ENCODE data around the gene IKBKE.

The IKBKE gene

DNA sequence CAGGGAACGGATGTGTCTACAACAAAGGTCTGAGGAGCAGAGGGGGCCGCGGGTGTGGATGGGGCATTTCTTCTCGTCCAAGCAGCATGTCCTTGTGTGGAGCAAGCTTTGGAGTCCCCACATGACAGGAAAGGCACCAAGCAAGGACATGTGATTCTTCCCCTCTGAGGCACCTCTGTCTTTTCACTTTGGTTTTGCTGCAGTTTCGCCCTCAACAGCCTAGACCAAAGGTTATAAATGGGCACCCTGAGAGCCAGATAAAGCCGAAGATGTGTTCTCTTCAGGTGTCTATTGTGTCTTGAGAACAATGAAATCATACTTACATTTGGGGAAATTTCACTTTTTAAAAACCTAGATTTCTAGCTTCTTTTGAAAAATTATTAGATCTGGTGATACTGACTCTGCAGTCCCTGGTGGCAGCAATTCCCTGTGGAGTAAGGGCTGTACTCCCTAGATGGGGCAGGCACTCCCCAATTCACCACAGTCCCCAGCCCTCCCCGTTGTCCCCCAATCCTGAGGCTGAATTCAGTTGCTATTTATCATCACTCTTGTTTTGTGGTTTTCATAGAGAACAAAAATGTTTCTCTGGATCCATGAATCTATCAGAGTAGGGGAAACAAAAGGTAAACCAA lies 28.8 kb upstream of the IKBKE start:
- H3K36me3 ChIP-seq: peaks cover 100% of the 10 kb centered on the region
- no peak overlapping the region for H3K27ac ChIP-seq
- no peak for TF ChIP-seq Cebpa-rat (IDR thresholded peaks at IDR 0.05)
- H3K4me3 ChIP-seq: no peak overlapping the region
- H3K4me1 ChIP-seq: no peaks in the 10 kb centered on the region
- no peak overlapping the region for H3K9ac ChIP-seq
- no peaks in the 10 kb centered on the region for H4K20me1 ChIP-seq
- H3K27me3 ChIP-seq: no peaks in the 10 kb centered on the region
- no peak overlapping the region for H3K4me2 ChIP-seq
- H3K9me3 ChIP-seq: no peaks in the 10 kb centered on the region

DNA sequence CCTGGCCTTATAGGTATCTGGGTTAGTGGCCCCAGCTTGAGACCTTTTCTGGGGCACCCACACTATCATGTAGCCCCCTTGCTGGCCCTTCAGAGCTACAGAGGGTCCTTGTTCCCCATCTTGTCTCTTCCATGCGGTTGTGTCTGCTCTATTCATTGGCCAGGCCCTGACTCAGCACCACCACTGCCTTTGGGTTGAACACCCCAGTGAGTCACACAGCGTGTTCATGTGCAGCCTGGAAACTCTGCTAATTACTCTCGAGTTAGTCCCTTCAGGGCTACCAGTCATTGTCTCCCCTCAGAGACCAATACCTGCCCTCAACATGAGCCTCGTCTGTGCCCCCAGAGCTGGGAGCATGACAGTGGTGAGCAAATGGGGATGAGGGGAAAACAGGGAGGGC lies 28.2 kb upstream of the IKBKE start:
- H3K27ac ChIP-seq: no peak overlapping the region
- H3K4me1 ChIP-seq: no peaks in the 10 kb centered on the region
- H3K36me3 ChIP-seq: peaks cover 100% of the 10 kb centered on the region
- no peak overlapping the region for H3K9ac ChIP-seq
- H4K20me1 ChIP-seq: no peaks in the 10 kb centered on the region
- no peaks in the 10 kb centered on the region for H3K9me3 ChIP-seq
- no peak for TF ChIP-seq Cebpa-rat (IDR thresholded peaks at IDR 0.05)
- no peak overlapping the region for H3K4me2 ChIP-seq
- no peak overlapping the region for H3K4me3 ChIP-seq
- no peaks in the 10 kb centered on the region for H3K27me3 ChIP-seq

DNA sequence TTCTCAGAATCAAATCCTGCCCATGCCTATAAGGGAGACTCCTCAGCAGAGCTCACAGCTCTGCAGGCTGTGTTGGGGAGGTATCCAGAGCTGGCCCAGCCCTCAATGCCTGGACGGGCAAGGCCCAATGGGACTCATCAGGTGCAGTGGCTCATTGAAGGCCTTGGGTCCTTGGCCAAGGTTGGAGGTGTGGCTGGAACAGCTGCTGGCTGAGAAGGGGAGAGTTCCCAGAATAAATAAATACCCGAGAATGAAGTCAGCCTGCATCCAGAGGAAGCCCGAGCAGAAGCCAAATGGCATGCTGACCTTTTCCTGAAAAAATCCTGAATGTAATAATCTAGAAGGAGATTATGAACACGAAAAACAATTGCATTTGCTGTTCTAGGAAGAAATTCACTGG lies 25.2 kb upstream of the IKBKE start:
- Histone ChIP-seq H3K4me2 (no peak overlapping the region), H3K27ac (no peak overlapping the region), H3K9ac (no peak overlapping the region), H3K4me1 (no peaks in the 10 kb centered on the region), H3K9me3 (no peaks in the 10 kb centered on the region), H3K4me3 (no peak overlapping the region), H3K27me3 (no peaks in the 10 kb centered on the region), H4K20me1 (no peaks in the 10 kb centered on the region), H3K36me3 (peaks cover 100% of the 10 kb centered on the region)
- no peak for TF ChIP-seq Cebpa-rat (IDR thresholded peaks at IDR 0.05)

DNA sequence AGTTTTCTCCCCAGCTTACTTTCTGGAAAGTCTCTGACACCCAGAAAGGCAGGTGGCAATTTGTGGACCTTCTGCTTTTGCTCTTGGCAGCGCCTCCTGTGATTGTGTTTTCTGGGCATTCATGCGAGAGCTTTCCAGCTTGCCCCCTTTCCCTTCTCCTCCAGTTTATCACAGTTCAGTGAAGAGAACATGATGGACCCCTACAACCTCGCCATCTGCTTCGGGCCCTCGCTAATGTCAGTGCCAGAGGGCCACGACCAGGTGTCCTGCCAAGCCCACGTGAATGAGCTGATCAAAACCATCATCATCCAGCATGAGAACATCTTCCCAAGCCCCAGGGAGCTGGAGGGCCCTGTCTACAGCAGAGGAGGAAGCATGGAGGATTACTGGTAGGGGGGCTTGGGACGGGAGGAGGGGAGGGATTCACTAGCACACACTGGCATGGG lies 24.3 kb upstream of the IKBKE start:
- no peak for TF ChIP-seq Cebpa-rat (IDR thresholded peaks at IDR 0.05)
- H3K4me1 ChIP-seq: no peaks in the 10 kb centered on the region
- H3K4me3 ChIP-seq: no peak overlapping the region
- no peaks in the 10 kb centered on the region for H3K9me3 ChIP-seq
- H3K9ac ChIP-seq: no peak overlapping the region
- no peaks in the 10 kb centered on the region for H4K20me1 ChIP-seq
- peaks cover 100% of the 10 kb centered on the region for H3K36me3 ChIP-seq
- no peak overlapping the region for H3K4me2 ChIP-seq
- no peak overlapping the region for H3K27ac ChIP-seq
- H3K27me3 ChIP-seq: no peaks in the 10 kb centered on the region

DNA sequence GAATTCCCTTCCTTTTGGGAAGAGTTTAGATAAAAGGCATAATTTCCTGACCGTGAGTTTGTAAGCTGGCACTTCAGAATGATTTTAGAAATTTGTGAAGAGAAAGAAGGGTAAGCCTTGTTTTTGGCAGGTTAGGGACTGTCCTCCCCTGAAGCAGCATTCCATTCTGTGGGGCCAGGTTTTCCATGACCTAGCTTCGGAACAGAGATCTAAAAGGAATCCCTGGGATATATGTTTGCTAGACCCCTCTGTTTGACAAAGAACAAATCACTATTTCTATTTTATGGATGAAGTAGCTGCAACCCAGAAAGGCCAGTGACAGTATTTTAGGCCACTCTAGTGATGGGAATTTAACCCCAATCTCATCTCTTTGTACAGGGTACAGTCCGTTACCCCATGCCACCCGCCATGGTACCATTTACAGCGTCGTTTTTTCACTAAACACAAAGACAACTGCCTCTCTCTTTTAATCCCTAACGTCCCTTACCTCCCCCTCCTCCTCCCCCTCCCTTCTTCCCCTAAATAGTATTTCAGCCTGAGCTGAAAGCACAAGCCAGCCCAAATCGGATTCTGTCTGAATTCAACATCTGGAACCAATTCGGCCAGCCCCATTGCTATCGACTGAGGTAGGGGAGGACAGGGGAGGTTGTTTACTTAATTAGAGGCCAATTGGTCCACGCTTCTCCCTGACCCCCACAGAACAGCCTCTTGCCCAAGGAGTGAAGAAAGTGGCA lies 23.4 kb upstream of the IKBKE start:
- peaks cover 100% of the 10 kb centered on the region for H3K36me3 ChIP-seq
- no peak overlapping the region for H3K4me3 ChIP-seq
- H3K9me3 ChIP-seq: no peaks in the 10 kb centered on the region
- TF ChIP-seq Cebpa-rat (IDR thresholded peaks at IDR 0.05): no peak
- H3K4me2 ChIP-seq: no peak overlapping the region
- no peak overlapping the region for H3K9ac ChIP-seq
- no peaks in the 10 kb centered on the region for H4K20me1 ChIP-seq
- H3K4me1 ChIP-seq: no peaks in the 10 kb centered on the region
- no peak overlapping the region for H3K27ac ChIP-seq
- H3K27me3 ChIP-seq: no peaks in the 10 kb centered on the region

DNA sequence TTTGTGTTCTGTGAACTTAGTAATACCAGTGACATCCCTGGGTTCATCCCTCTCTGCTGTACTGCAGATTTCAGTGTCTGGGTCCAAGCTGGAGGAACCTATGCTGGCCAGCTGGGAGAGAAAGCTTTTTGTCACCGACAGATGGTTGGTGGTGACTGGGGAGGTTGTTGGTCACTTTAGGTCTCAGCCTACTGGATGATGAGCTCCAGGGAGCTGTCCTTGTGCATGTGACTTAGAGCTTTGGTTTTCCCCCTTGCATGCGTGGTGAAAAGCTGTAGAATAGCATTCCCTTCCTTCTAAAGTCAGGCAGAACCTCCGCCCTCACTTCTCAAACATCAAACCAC lies 22.9 kb upstream of the IKBKE start:
- Histone ChIP-seq H3K27me3 (no peaks in the 10 kb centered on the region), H3K4me3 (no peak overlapping the region), H3K36me3 (peaks cover 99% of the 10 kb centered on the region), H3K4me2 (no peak overlapping the region), H3K27ac (no peak overlapping the region), H3K4me1 (no peaks in the 10 kb centered on the region), H3K9ac (no peak overlapping the region), H4K20me1 (no peaks in the 10 kb centered on the region), H3K9me3 (no peaks in the 10 kb centered on the region)
- TF ChIP-seq Cebpa-rat (IDR thresholded peaks at IDR 0.05): no peak

DNA sequence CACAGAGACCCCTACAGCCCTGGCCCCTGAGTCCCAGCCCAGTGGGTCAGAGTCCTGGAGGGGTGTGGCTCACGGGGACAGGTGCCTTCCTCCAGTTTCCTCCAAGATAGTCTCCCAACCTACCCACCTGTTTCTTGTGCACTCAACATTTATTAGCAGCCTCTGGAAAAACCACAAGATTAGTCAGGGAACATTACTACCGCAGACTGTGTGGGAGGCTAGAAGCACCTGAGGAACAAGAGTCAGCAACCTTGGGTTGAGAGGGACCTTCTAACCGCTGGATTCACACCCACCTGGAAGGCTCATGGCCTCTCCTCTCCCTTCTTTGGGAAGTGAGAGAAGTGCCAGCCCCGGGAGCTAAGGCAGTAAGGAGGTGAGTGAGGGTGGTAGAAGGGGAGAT lies 22.5 kb upstream of the IKBKE start:
- H3K4me2 ChIP-seq: no peak overlapping the region
- no peaks in the 10 kb centered on the region for H3K4me1 ChIP-seq
- no peak overlapping the region for H3K27ac ChIP-seq
- H4K20me1 ChIP-seq: no peaks in the 10 kb centered on the region
- H3K27me3 ChIP-seq: no peaks in the 10 kb centered on the region
- TF ChIP-seq Cebpa-rat (IDR thresholded peaks at IDR 0.05): no peak
- peaks cover 99% of the 10 kb centered on the region for H3K36me3 ChIP-seq
- H3K9me3 ChIP-seq: no peaks in the 10 kb centered on the region
- no peak overlapping the region for H3K9ac ChIP-seq
- H3K4me3 ChIP-seq: no peak overlapping the region

DNA sequence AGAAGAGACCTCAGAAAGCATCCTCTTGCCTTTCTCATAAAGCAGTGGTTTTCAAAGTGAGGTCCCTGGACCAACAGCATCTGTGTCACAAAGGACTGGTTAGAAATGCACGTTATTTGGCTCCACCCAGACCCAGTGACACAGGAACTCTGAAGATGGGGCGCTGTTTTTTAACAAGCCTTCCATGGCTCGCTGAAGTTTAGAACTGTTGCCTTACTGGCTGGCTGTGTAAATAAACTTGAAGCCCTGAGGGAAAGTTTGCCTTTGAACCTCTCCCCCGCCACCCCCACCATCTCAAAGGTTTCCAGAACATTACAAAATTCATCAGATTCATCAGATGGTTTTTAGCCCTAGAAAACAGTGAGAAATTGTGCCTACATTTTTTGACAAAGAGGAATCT lies 21.8 kb upstream of the IKBKE start:
- no peak for TF ChIP-seq Cebpa-rat (IDR thresholded peaks at IDR 0.05)
- H3K9me3 ChIP-seq: no peaks in the 10 kb centered on the region
- H3K4me2 ChIP-seq: no peak overlapping the region
- H3K36me3 ChIP-seq: peaks cover 99% of the 10 kb centered on the region
- H3K9ac ChIP-seq: no peak overlapping the region
- no peaks in the 10 kb centered on the region for H4K20me1 ChIP-seq
- no peak overlapping the region for H3K4me3 ChIP-seq
- no peak overlapping the region for H3K27ac ChIP-seq
- no peaks in the 10 kb centered on the region for H3K27me3 ChIP-seq
- no peaks in the 10 kb centered on the region for H3K4me1 ChIP-seq

DNA sequence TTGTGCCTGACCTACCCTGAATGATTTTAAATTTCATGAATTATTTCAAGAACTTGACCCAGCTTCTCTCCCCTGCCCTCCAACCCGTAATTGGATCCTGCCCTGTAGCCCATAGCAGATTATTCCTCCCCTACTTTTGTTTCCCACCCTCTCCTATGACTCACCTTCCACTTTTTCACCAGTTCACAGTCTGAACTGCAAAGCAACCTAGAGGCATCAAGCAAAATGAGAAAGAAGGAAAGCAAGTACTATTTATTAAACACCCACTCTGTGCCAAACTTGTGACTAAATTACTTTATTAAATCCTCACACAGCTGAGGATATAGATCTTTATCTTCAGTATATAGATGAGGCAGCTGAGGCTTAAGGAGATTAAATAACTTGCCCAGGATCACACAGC lies 20.7 kb upstream of the IKBKE start:
- Histone ChIP-seq H3K9me3 (no peaks in the 10 kb centered on the region), H3K36me3 (peaks cover 99% of the 10 kb centered on the region), H3K4me3 (no peak overlapping the region), H3K4me2 (no peak overlapping the region), H3K9ac (no peak overlapping the region), H3K27me3 (no peaks in the 10 kb centered on the region), H4K20me1 (no peaks in the 10 kb centered on the region), H3K27ac (no peak overlapping the region), H3K4me1 (no peaks in the 10 kb centered on the region)
- TF ChIP-seq Cebpa-rat (IDR thresholded peaks at IDR 0.05): no peak

DNA sequence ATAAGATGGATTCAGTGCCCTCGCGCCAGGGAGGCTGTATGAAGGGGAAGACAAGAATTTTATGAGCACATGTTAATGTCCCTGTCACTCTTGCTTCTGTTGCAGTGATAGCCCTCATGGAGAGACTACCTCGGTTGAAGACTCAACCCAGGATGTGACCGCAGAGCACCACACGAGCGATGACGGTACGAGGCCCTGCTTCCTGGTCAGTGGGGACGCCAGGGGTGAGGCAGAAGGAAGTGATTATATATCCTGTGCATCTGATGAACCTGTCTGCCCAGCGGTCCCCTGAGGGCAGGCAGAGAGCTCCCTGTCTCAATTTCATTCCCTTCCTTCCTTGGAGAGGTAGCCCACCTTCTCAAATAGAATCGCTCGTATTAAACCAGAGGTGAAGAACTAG lies 20.0 kb upstream of the IKBKE start:
- H4K20me1 ChIP-seq: no peaks in the 10 kb centered on the region
- peaks cover under 1% of the 10 kb centered on the region; the same call in 1 of the 2 replicates for H3K4me1 ChIP-seq
- no peak overlapping the region for H3K27ac ChIP-seq
- no peak overlapping the region for H3K9ac ChIP-seq
- no peak overlapping the region for H3K4me3 ChIP-seq
- no peak for TF ChIP-seq Cebpa-rat (IDR thresholded peaks at IDR 0.05)
- H3K9me3 ChIP-seq: no peaks in the 10 kb centered on the region
- peaks cover 99% of the 10 kb centered on the region for H3K36me3 ChIP-seq
- no peaks in the 10 kb centered on the region for H3K27me3 ChIP-seq
- H3K4me2 ChIP-seq: no peak overlapping the region

Measured in BLaER1 (cell line).